ENCODE measurements around the gene ARFRP1. TPM values are rescaled to one million over a fixed set of nuclear protein-coding genes. Genes with fewer than 3 reads are reported as not detected.

The ARFRP1 gene
- total and polyA plus RNA-seq, 2 of the 13 experiments (the other 11 are each of a cell fraction or from before 2014, with no cell fraction given), result 32.0 to 51.1 TPM

DNA sequence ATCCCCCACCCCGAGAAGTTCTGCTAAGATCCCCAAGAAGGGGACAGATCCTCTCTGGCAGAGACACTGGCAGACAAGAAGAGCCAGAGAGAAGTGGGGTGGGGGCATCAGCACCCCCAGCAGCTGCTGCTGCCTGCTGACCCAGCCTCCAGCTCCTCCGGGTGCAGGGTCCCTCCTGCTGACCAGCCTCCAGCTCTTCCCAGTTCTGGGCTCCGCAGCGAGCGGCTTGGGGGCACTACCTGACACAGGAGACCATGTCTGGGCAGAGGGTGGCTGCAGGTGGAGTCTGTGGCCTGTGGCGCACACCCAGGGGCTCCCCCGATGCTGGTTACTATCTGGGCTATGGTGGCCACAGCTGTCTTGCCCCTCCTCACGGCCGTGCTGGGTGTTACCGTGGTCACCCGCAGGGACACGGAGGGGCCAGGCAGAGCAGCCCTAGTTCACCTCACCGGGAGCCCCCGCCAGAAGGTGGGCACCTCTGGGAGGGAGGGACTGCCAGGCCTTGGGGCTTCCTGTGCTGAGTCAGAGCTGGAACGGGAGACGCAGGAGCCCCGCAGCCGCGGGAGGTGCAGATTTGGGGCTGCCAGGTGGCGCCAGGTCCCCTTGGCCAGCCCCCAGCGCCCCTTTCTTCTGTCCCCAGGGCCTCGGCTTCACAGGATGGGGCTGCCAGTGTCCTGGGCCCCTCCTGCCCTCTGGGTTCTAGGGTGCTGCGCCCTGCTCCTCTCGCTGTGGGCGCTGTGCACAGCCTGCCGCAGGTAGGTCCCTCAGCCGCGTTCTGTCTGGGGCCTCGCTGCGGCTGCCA is 29.3 kb upstream of the ARFRP1 start (continued):
- TF ChIP-seq, protein P1, sequence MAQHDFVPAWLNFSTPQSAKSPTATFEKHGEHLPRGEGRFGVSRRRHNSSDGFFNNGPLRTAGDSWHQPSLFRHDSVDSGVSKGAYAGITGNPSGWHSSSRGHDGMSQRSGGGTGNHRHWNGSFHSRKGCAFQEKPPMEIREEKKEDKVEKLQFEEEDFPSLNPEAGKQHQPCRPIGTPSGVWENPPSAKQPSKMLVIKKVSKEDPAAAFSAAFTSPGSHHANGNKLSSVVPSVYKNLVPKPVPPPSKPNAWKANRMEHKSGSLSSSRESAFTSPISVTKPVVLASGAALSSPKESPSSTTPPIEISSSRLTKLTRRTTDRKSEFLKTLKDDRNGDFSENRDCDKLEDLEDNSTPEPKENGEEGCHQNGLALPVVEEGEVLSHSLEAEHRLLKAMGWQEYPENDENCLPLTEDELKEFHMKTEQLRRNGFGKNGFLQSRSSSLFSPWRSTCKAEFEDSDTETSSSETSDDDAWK (CRISPR knock-in tag; IDR thresholded peaks at IDR 0.05), result no peak
- TF ChIP-seq ZNF180 (CRISPR knock-in tag; IDR thresholded peaks at IDR 0.05; ENCODE audit: borderline replicate concordance, low read depth), result no peak
- TF ChIP-seq, protein P2, sequence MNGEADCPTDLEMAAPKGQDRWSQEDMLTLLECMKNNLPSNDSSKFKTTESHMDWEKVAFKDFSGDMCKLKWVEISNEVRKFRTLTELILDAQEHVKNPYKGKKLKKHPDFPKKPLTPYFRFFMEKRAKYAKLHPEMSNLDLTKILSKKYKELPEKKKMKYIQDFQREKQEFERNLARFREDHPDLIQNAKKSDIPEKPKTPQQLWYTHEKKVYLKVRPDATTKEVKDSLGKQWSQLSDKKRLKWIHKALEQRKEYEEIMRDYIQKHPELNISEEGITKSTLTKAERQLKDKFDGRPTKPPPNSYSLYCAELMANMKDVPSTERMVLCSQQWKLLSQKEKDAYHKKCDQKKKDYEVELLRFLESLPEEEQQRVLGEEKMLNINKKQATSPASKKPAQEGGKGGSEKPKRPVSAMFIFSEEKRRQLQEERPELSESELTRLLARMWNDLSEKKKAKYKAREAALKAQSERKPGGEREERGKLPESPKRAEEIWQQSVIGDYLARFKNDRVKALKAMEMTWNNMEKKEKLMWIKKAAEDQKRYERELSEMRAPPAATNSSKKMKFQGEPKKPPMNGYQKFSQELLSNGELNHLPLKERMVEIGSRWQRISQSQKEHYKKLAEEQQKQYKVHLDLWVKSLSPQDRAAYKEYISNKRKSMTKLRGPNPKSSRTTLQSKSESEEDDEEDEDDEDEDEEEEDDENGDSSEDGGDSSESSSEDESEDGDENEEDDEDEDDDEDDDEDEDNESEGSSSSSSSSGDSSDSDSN (CRISPR knock-in tag; IDR thresholded peaks at IDR 0.05), result no peak
- TF ChIP-seq NFE2 (CRISPR knock-in tag; IDR thresholded peaks at IDR 0.05), result no peak
- peak; percentile 35; the same call in 1 of the 2 replicates for TF ChIP-seq SPEN (CRISPR knock-in tag; IDR thresholded peaks at IDR 0.05; ENCODE audit: low read depth)
- peak; percentile 27; the same call in 1 of the 2 replicates for TF ChIP-seq ZNF296 (CRISPR knock-in tag; conservative IDR thresholded peaks at IDR 0.05)
- no peak; the same call in 1 of the 2 replicates for TF ChIP-seq MXD4 (CRISPR knock-in tag; IDR thresholded peaks at IDR 0.05)
- TF ChIP-seq NFRKB (IDR thresholded peaks at IDR 0.05), result no peak
- no peak for TF ChIP-seq RFX5 (IDR thresholded peaks at IDR 0.05; ENCODE audit: low read depth, low read length)
- 0 out of 2 replicates have a peak, but pooled peaks have one; percentile 52 for TF ChIP-seq MEIS1 (CRISPR knock-in tag; IDR thresholded peaks at IDR 0.05; ENCODE audit: borderline replicate concordance)
- peak; percentile 13; the same call in 1 of the 2 replicates for TF ChIP-seq NFE2L1 (CRISPR knock-in tag; IDR thresholded peaks at IDR 0.05; ENCODE audit: borderline replicate concordance)
- TF ChIP-seq, protein P3, sequence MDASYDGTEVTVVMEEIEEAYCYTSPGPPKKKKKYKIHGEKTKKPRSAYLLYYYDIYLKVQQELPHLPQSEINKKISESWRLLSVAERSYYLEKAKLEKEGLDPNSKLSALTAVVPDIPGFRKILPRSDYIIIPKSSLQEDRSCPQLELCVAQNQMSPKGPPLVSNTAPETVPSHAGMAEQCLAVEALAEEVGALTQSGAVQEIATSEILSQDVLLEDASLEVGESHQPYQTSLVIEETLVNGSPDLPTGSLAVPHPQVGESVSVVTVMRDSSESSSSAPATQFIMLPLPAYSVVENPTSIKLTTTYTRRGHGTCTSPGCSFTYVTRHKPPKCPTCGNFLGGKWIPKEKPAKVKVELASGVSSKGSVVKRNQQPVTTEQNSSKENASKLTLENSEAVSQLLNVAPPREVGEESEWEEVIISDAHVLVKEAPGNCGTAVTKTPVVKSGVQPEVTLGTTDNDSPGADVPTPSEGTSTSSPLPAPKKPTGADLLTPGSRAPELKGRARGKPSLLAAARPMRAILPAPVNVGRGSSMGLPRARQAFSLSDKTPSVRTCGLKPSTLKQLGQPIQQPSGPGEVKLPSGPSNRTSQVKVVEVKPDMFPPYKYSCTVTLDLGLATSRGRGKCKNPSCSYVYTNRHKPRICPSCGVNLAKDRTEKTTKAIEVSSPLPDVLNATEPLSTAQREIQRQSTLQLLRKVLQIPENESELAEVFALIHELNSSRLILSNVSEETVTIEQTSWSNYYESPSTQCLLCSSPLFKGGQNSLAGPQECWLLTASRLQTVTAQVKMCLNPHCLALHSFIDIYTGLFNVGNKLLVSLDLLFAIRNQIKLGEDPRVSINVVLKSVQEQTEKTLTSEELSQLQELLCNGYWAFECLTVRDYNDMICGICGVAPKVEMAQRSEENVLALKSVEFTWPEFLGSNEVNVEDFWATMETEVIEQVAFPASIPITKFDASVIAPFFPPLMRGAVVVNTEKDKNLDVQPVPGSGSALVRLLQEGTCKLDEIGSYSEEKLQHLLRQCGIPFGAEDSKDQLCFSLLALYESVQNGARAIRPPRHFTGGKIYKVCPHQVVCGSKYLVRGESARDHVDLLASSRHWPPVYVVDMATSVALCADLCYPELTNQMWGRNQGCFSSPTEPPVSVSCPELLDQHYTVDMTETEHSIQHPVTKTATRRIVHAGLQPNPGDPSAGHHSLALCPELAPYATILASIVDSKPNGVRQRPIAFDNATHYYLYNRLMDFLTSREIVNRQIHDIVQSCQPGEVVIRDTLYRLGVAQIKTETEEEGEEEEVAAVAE (CRISPR knock-in tag; IDR thresholded peaks at IDR 0.05; ENCODE audit: borderline replicate concordance), result no peak
- TF ChIP-seq, protein P4, sequence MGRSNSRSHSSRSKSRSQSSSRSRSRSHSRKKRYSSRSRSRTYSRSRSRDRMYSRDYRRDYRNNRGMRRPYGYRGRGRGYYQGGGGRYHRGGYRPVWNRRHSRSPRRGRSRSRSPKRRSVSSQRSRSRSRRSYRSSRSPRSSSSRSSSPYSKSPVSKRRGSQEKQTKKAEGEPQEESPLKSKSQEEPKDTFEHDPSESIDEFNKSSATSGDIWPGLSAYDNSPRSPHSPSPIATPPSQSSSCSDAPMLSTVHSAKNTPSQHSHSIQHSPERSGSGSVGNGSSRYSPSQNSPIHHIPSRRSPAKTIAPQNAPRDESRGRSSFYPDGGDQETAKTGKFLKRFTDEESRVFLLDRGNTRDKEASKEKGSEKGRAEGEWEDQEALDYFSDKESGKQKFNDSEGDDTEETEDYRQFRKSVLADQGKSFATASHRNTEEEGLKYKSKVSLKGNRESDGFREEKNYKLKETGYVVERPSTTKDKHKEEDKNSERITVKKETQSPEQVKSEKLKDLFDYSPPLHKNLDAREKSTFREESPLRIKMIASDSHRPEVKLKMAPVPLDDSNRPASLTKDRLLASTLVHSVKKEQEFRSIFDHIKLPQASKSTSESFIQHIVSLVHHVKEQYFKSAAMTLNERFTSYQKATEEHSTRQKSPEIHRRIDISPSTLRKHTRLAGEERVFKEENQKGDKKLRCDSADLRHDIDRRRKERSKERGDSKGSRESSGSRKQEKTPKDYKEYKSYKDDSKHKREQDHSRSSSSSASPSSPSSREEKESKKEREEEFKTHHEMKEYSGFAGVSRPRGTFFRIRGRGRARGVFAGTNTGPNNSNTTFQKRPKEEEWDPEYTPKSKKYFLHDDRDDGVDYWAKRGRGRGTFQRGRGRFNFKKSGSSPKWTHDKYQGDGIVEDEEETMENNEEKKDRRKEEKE (IDR thresholded peaks at IDR 0.05), result no peak
- TF ChIP-seq, protein P5, sequence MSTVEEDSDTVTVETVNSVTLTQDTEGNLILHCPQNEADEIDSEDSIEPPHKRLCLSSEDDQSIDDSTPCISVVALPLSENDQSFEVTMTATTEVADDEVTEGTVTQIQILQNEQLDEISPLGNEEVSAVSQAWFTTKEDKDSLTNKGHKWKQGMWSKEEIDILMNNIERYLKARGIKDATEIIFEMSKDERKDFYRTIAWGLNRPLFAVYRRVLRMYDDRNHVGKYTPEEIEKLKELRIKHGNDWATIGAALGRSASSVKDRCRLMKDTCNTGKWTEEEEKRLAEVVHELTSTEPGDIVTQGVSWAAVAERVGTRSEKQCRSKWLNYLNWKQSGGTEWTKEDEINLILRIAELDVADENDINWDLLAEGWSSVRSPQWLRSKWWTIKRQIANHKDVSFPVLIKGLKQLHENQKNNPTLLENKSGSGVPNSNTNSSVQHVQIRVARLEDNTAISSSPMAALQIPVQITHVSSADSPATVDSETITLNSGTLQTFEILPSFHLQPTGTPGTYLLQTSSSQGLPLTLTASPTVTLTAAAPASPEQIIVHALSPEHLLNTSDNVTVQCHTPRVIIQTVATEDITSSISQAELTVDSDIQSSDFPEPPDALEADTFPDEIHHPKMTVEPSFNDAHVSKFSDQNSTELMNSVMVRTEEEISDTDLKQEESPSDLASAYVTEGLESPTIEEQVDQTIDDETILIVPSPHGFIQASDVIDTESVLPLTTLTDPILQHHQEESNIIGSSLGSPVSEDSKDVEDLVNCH (CRISPR knock-in tag; IDR thresholded peaks at IDR 0.05), result no peak; the same call in 1 of the 2 replicates
- no peak; the same call in 1 of the 2 replicates for TF ChIP-seq ZNF121 (CRISPR knock-in tag; IDR thresholded peaks at IDR 0.05)
